Panc1 (cell line): ENCODE results near the gene RANBP2. TPM values are rescaled to one million over a fixed set of nuclear protein-coding genes. Genes with fewer than 3 reads are reported as not detected.
"Not testable (repeated sequence)": the region's sequence is repeated elsewhere in the genome, so short reads cannot be mapped to it uniquely, and the experiment has no call there.

Experiments
- ATAC-seq: fragments of 200-7000 bp; cut with Tn5 transposase; 2 replicates; pipeline ENCODE4 v1.9.1; 2020; ENCODE audit warnings: mild to moderate bottlenecking, moderate library complexity
- Bru-seq: library from RNA; stranded (reverse); fragments of 400-500 nt; gene quantifications from one replicate; lab custom pipeline; 2021; lab: Mats Ljungman, UMichigan
- BruChase-seq, 2 experiments: library from RNA; stranded (reverse); fragments of 400-500 nt; gene quantifications; one replicate each; lab custom pipeline; 2021; lab: Mats Ljungman, UMichigan
- BruUV-seq: library from RNA; stranded (reverse); fragments of 400-500 nt; replicated peaks from 2 replicates; lab custom pipeline; 2021; lab: Mats Ljungman, UMichigan
- CTCF ChIA-PET: fragments of 300-600 bp; sonication (Branson Sonifier 250); formaldehyde crosslinking; loops from one replicate; lab custom pipeline; 2022; ENCODE audit warnings: antibody characterized with exemption; lab: Charles Lee
- POLR2A ChIA-PET: fragments of 300-600 bp; sonication (Branson Sonifier 250); formaldehyde crosslinking; loops from one replicate; lab custom pipeline; 2022; ENCODE audit warnings: antibody characterized with exemption; lab: Charles Lee
- DNase-seq: peaks from one replicate; pipeline ENCODE4 v3.0.0-alpha.2; 2010; ENCODE audit warnings: low read depth, low spot score
- H3K27ac ChIP-seq: 2 replicates; pipeline ENCODE4 v1.5.1; 2011; ENCODE audit warnings: mild to moderate bottlenecking, low read length, inconsistent platforms
- H3K27me3 ChIP-seq: fragments of 200-500 bp; sonication (Bioruptor generic); 2 replicates; pipeline ENCODE4 v1.6.0; 2014; ENCODE audit warnings: low read length, inconsistent platforms; ENCODE audit not compliant: control insufficient read depth, insufficient read depth
- H3K36me3 ChIP-seq: fragments of 200-500 bp; sonication (Bioruptor generic); 2 replicates; pipeline ENCODE4 v1.5.1; 2014; ENCODE audit warnings: inconsistent platforms, mild to moderate bottlenecking, low read length, moderate library complexity; ENCODE audit not compliant: control insufficient read depth, insufficient read depth
- H3K4me1 ChIP-seq: 2 replicates; pipeline ENCODE4 v1.5.1; 2011; ENCODE audit warnings: inconsistent platforms, mild to moderate bottlenecking, low read length, moderate library complexity; ENCODE audit not compliant: control insufficient read depth, insufficient read depth
- H3K4me3 ChIP-seq, 2 experiments: 2 replicates each; pipeline ENCODE4 v1.5.1; 2011 to 2012; ENCODE audit warnings: low read depth in 2 of 2, low read length in 2 of 2, mild to moderate bottlenecking in 2 of 2, inconsistent platforms in 1 of 2, moderate library complexity in 1 of 2
- H3K9me3 ChIP-seq: fragments of 200-500 bp; sonication (Bioruptor generic); 2 replicates; pipeline ENCODE4 v1.5.1; 2014; ENCODE audit warnings: low read depth, mild to moderate bottlenecking, inconsistent platforms, low read length, moderate library complexity; ENCODE audit not compliant: control insufficient read depth, insufficient read depth
- POLR2AphosphoS5 ChIP-seq: IDR thresholded peaks from 2 replicates; pipeline ENCODE4 v1.6.1; 2012; ENCODE audit warnings: mild to moderate bottlenecking, low read depth, low read length, moderate library complexity
- SIN3A ChIP-seq: IDR thresholded peaks from 2 replicates; pipeline ENCODE4 v1.6.1; 2012; ENCODE audit warnings: low read depth, mild to moderate bottlenecking, low read length, moderate library complexity, borderline replicate concordance; ENCODE audit not compliant: insufficient read depth
- TCF7L2 ChIP-seq: IDR thresholded peaks from 2 replicates; pipeline ENCODE4 v1.6.1; 2011; ENCODE audit warnings: mild to moderate bottlenecking, low read depth, low read length, inconsistent platforms
- in situ Hi-C: cut with HindIII; loops from 2 replicates; pipeline ENCODE4 v1.10.0; 2016; ENCODE audit warnings: low sequenced_read_pairs, low pct_unique_long_range_greater_than_20kb
- intact Hi-C: fragments of 100-400 bp; cut with micrococcal nuclease; formaldehyde crosslinking; loops from one replicate; pipeline ENCODE4 v1.10.0; 2022; ENCODE audit not compliant: unreplicated experiment
- long read RNA-seq: library from polyadenylated mRNA; unstranded; transcript quantifications from one replicate; pipeline ENCODE4 v2.0.0, GENCODE V29; 2021; ENCODE audit not compliant: unreplicated experiment
- polyA plus RNA-seq: library from polyadenylated mRNA; unstranded; fragments of >200 nt; gene quantifications from one replicate; pipeline ENCODE4 v1.2.1, GENCODE V29; 2012; ENCODE audit warnings: missing spikeins; ENCODE audit not compliant: insufficient read length
- total RNA-seq: library from RNA; stranded (reverse); gene quantifications from one replicate; pipeline ENCODE4 v1.2.1, GENCODE V29; 2021; ENCODE audit not compliant: unreplicated experiment
- TF ChIP-seq, protein P1 (sequence below), 2 experiments: IDR thresholded peaks; 2 replicates each; pipeline ENCODE4 v1.6.1; 2011 to 2012; ENCODE audit warnings: low read depth in 2 of 2, control low read depth in 1 of 2, low read length in 1 of 2, mild to moderate bottlenecking in 1 of 2, moderate library complexity in 1 of 2; ENCODE audit not compliant: insufficient read depth in 1 of 2
- TF ChIP-seq, protein P2 (sequence below): fragments of 450-650 bp; IDR thresholded peaks from 2 replicates; pipeline ENCODE4 v1.5.1; 2017; ENCODE audit warnings: mild to moderate bottlenecking

RANBP2 gene
- total RNA-seq (92.1 TPM), Bru-seq, nascent RNA (percentile 96 among the genes with signal in this experiment), BruChase-seq, experiment 1, labeled RNA remaining after a 2-hour chase (percentile 97 among the genes with signal in this experiment), BruChase-seq, experiment 2, labeled RNA remaining after a 6-hour chase (percentile 98 among the genes with signal in this experiment)
- polyA plus RNA-seq, result 84.9 TPM
- long read RNA-seq, full-length matches to known transcripts, result 9 of 78 reads
- long read RNA-seq, partial matches to known transcripts, result 56 of 78 reads
- long read RNA-seq, other reads (novel, unspliced or antisense), result 13 of 78 reads

GRCh38 chr2:108719149-108720044, at the start of gene RANBP2:
Gene RANBP2 (plus strand): TSS chr2:108719482. CDS start chr2:108719607, 125 bp downstream.
- Histone ChIP-seq H3K27ac (peak within 1 kb of the TSS; percentile 95), H3K4me1 (no peaks in the 10 kb centered on the region), H3K9me3 (no peaks in the 10 kb centered on the region), H3K4me3 (peak within 1 kb of the TSS; percentile 69 to 80), H3K36me3 (no peaks in the 10 kb centered on the region), H3K27me3 (no peaks in the 10 kb centered on the region)
- in situ Hi-C loops, result no loop called here
- peak; percentile 99 for ATAC-seq
- ChIA-PET POLR2A (interaction anchor here (0.6 kb wide), 1 partner anchor 125 kb away, joined by 3 read pairs; no protein-coding TSS in a partner anchor), CTCF (interaction anchor here (0.7 kb wide), 1 partner anchor 91 kb away, joined by 3 read pairs; no protein-coding TSS in a partner anchor)
- peak; percentile 86; the same call in 1 of the 2 replicates for TF ChIP-seq SIN3A
- TF ChIP-seq TCF7L2, result peak; percentile 65
- TF ChIP-seq, protein P1, sequence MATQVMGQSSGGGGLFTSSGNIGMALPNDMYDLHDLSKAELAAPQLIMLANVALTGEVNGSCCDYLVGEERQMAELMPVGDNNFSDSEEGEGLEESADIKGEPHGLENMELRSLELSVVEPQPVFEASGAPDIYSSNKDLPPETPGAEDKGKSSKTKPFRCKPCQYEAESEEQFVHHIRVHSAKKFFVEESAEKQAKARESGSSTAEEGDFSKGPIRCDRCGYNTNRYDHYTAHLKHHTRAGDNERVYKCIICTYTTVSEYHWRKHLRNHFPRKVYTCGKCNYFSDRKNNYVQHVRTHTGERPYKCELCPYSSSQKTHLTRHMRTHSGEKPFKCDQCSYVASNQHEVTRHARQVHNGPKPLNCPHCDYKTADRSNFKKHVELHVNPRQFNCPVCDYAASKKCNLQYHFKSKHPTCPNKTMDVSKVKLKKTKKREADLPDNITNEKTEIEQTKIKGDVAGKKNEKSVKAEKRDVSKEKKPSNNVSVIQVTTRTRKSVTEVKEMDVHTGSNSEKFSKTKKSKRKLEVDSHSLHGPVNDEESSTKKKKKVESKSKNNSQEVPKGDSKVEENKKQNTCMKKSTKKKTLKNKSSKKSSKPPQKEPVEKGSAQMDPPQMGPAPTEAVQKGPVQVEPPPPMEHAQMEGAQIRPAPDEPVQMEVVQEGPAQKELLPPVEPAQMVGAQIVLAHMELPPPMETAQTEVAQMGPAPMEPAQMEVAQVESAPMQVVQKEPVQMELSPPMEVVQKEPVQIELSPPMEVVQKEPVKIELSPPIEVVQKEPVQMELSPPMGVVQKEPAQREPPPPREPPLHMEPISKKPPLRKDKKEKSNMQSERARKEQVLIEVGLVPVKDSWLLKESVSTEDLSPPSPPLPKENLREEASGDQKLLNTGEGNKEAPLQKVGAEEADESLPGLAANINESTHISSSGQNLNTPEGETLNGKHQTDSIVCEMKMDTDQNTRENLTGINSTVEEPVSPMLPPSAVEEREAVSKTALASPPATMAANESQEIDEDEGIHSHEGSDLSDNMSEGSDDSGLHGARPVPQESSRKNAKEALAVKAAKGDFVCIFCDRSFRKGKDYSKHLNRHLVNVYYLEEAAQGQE (IDR thresholded peaks at IDR 0.05; ENCODE audit: insufficient read depth in 1 of 2, low read depth in 2 of 2, low read length in 1 of 2), result peak in 1 of 2 experiments; percentile 77; a peak in 2 of 4 replicates
- TF ChIP-seq, protein P2, sequence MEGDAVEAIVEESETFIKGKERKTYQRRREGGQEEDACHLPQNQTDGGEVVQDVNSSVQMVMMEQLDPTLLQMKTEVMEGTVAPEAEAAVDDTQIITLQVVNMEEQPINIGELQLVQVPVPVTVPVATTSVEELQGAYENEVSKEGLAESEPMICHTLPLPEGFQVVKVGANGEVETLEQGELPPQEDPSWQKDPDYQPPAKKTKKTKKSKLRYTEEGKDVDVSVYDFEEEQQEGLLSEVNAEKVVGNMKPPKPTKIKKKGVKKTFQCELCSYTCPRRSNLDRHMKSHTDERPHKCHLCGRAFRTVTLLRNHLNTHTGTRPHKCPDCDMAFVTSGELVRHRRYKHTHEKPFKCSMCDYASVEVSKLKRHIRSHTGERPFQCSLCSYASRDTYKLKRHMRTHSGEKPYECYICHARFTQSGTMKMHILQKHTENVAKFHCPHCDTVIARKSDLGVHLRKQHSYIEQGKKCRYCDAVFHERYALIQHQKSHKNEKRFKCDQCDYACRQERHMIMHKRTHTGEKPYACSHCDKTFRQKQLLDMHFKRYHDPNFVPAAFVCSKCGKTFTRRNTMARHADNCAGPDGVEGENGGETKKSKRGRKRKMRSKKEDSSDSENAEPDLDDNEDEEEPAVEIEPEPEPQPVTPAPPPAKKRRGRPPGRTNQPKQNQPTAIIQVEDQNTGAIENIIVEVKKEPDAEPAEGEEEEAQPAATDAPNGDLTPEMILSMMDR, result no peak
- peak; percentile 94 for TF ChIP-seq POLR2AphosphoS5
- peak; percentile 84 for DNase-seq
- intact Hi-C loops, result no loop called here
- no TSS peak for BruUV-seq

DNA sequence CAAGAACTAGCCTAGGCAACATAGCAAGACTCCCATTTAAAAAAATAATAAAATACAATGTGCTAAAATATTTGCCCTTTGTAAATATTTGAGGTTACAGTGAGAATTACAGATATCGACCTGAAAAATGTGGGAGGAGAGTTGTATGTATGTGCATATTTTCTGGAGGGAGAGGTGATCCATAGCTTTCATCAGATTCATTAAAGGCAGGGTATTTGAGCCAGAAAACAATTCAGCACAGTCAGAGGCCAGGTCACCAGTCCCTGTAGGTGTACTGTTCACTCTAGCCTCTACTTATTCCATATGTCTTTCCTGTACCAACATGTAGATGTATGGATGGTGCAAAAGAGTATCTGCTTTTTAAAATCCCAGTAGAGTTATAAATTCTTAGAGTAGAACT, 49.0 kb upstream of the RANBP2 start:
- H3K4me3 ChIP-seq, in situ Hi-C loops, ATAC-seq, H3K4me1 ChIP-seq, H3K27me3 ChIP-seq, CTCF ChIA-PET, BruUV-seq, H3K9me3 ChIP-seq, H3K27ac ChIP-seq, H3K36me3 ChIP-seq, DNase-seq, POLR2A ChIA-PET, intact Hi-C loops: not testable (repeated sequence)

- H3K27me3 ChIP-seq, BruUV-seq, H3K4me1 ChIP-seq, CTCF ChIA-PET, intact Hi-C loops, H3K4me3 ChIP-seq, in situ Hi-C loops, H3K9me3 ChIP-seq, ATAC-seq, H3K27ac ChIP-seq, DNase-seq, POLR2A ChIA-PET, H3K36me3 ChIP-seq: not testable (repeated sequence)
Observed at GRCh38 chr2:108672200-108672805, 47.0 kb upstream of the RANBP2 start.

DNA sequence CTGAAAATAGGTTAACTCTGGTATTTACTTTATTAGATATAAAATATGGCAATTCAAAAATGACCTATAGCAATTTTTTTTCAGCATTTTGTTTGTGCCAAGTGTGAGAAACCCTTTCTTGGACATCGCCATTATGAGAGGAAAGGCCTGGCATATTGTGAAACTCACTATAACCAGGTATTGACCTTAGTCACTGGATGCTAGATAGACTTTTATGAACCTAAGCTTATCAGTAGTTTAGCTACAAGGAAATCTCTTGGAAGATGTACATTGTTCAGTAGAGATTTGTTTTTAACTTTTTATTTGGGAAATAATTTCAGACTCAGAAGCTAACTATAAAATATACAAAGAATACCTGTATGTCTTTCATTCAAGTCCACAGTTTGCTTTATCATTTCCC, 42.8 kb upstream of the RANBP2 start:
- H3K27ac ChIP-seq, result not testable (repeated sequence)

More for the DNA sequence above, 42.8 kb upstream of the RANBP2 start:
- H3K4me1 ChIP-seq, H3K27me3 ChIP-seq, H3K36me3 ChIP-seq, ATAC-seq, H3K4me3 ChIP-seq, H3K9me3 ChIP-seq, intact Hi-C loops, BruUV-seq, CTCF ChIA-PET, DNase-seq, POLR2A ChIA-PET, in situ Hi-C loops: not testable (repeated sequence)
